Measurements from ENCODE around the gene RPS14.

RPS14 gene

DNA sequence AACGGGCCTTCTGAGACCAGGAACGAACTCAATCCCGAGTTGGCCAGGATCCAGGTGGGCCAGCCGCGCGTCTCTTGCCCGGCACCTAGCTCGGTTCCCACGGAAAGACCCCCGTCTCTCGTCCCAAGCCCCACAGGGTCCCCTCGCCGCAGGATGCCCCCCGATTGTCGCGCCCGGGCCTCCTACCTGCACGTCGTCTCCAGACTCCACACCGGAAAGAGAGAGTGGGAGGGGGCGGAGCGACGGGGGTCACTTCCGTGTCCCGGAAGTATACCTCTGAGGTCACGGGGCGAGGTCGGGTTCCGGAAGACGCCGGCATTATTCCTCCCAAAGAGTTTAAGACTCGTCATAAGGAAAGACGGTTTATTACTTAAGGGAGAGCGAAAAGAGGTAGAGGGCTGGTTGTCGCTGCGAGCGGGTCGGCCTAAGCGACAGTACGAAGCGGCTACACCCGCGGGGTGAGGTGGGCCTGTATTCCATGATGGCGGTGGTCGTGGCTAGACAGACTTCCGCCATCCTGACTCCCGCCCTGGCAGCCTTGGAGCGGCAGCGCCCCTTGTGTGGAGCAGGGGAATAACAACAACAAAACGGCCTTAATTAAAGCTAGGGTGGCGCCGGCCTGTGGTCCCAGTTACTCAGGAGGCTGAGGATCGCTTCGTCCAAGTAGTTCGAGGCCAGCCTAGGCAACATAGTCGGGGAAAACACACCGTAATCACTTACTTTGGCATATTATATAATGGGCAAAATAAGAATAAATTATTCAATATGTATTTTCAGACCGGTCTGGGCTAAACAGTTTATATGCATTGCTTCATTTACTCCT, at the start of gene RPS14:
Gene RPS14 (minus strand): TSS at position 223 of the 823 bp plus-strand sequence. CDS start 2,006 bp downstream, outside the sequence.
- Histone ChIP-seq H3K27ac (ENCODE audit: low read depth, low read length) (peak within 1 kb of the TSS; percentile 99), H3K4me3 (ENCODE audit: low read length) (peak within 1 kb of the TSS; percentile 94), H3K4me1 (ENCODE audit: control insufficient read depth, insufficient read depth, low read length) (peaks cover 14% of the 10 kb centered on the region), H3K36me3 (ENCODE audit: control insufficient read depth, insufficient read depth, low read length) (peaks cover 23% of the 10 kb centered on the region), H3K27me3 (ENCODE audit: control insufficient read depth, insufficient read depth, low read length) (no peaks in the 10 kb centered on the region), H3K9ac (ENCODE audit: low read length) (peak within 1 kb of the TSS; percentile 89)

DNA sequence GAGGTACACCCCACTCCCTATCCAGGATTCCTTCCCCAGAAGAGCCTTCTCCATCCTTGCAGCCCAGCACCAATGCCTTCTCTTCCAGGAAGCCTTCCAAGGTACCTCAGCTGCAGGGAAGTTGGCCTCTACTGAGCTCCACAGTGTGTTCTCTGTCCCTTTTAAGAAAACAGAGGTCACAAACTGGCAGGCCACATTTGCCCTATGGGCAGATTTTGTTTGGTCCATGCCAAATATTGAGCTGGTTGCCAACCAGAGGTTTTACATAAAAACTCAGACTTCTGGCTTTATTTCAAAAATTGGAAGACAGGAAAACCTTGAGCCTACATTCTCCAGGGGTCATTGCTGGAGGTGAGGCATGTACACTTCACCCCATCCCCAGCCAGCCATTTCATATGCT, 49.4 kb upstream of the RPS14 start:
- peaks cover 32% of the 10 kb centered on the region for H3K4me1 ChIP-seq (ENCODE audit: control insufficient read depth, insufficient read depth, low read length)
- H3K9ac ChIP-seq (ENCODE audit: low read length), result no peak overlapping the region
- H3K4me3 ChIP-seq (ENCODE audit: low read length), result no peak overlapping the region
- no peaks in the 10 kb centered on the region for H3K27me3 ChIP-seq (ENCODE audit: control insufficient read depth, insufficient read depth, low read length)
- peaks cover 3% of the 10 kb centered on the region for H3K36me3 ChIP-seq (ENCODE audit: control insufficient read depth, insufficient read depth, low read length)
- H3K27ac ChIP-seq (ENCODE audit: low read depth, low read length), result no peak overlapping the region

DNA sequence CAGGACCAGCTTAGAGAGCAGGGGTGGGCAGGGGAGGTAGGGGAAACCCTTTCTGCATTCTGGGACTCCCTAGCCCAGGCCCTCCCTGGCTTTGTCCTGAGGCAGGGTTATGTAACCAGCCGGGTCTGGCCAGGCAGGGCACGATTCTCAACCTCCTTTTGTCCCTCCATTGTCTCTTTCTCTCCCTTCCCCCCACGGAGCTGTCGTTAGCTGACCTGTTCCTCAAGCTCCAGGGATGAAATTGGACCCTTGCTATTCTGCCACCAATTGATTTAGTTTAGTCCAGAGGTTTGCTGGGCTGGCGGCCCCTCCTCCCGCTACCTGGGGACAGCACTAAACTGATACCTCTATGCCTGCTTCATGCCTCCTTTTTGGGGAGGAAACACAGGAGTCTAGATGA, 49.0 kb upstream of the RPS14 start:
- peaks cover 29% of the 10 kb centered on the region for H3K4me1 ChIP-seq (ENCODE audit: control insufficient read depth, insufficient read depth, low read length)
- no peak overlapping the region for H3K27ac ChIP-seq (ENCODE audit: low read depth, low read length)
- no peak overlapping the region for H3K9ac ChIP-seq (ENCODE audit: low read length)
- no peaks in the 10 kb centered on the region for H3K27me3 ChIP-seq (ENCODE audit: control insufficient read depth, insufficient read depth, low read length)
- H3K36me3 ChIP-seq (ENCODE audit: control insufficient read depth, insufficient read depth, low read length), result peaks cover 3% of the 10 kb centered on the region
- H3K4me3 ChIP-seq (ENCODE audit: low read length), result no peak overlapping the region

DNA sequence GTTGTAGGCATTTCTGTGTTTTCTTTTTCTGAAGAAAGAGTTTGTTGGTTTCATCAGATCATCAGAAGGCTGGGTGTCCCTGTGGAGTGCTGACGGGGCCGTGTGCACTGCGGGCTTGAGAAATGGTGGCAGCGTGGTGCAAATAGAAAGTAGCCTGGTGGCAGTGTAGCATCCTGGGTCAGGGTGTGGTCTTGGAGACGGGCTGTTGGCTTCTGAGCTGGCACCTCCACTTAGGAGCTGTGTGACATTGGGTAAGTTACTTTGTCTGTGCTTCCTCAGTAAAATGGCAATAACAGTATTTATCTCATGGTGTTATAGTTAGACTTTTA, 48.4 kb upstream of the RPS14 start:
- Histone ChIP-seq H3K4me3 (ENCODE audit: low read length) (no peak overlapping the region), H3K27ac (ENCODE audit: low read depth, low read length) (no peak overlapping the region), H3K4me1 (ENCODE audit: control insufficient read depth, insufficient read depth, low read length) (peaks cover 29% of the 10 kb centered on the region)

DNA sequence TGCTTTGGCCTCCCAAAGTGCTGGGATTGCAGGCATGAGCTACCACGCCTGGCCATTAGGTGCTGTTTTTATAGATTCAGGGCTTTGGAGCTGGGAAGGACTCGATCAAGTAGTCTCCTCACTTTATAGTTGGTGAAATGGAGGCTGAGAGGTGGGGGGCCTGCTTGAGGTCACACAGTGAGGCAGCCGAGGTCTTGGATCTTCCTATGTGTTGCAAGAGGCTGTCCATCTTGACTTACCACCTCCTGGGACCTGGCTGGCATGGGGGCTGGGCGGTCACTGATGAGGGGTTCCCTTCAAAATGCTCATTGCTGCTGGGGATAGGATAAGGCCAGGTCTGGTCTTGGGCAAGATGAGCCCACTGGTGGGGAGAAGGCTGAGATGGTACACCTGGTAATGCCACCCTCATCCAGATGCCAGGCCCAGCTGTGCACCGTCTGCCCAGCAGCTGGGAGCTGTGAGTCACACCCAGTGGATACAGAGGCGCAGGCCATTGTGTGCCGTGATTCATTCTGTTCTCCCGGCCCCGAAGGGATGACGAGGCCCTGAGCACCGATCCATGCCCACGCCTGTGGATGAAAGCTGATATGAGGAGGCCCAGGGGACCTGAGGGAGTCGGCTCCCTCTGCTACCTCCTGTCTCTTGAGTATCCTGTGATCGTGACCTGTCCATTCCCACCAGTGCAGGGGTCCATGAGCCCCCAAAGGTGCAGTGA, 47.9 kb upstream of the RPS14 start:
- peaks cover 34% of the 10 kb centered on the region for H3K4me1 ChIP-seq (ENCODE audit: control insufficient read depth, insufficient read depth, low read length)
- H3K36me3 ChIP-seq (ENCODE audit: control insufficient read depth, insufficient read depth, low read length), result peaks cover 3% of the 10 kb centered on the region
- no peak overlapping the region for H3K4me3 ChIP-seq (ENCODE audit: low read length)
- no peaks in the 10 kb centered on the region for H3K27me3 ChIP-seq (ENCODE audit: control insufficient read depth, insufficient read depth, low read length)
- no peak overlapping the region for H3K27ac ChIP-seq (ENCODE audit: low read depth, low read length)
- no peak overlapping the region for H3K9ac ChIP-seq (ENCODE audit: low read length)

More for the DNA sequence above, 48.4 kb upstream of the RPS14 start:
- no peak overlapping the region for H3K9ac ChIP-seq (ENCODE audit: low read length)
- H3K27me3 ChIP-seq (ENCODE audit: control insufficient read depth, insufficient read depth, low read length), result no peaks in the 10 kb centered on the region
- peaks cover 3% of the 10 kb centered on the region for H3K36me3 ChIP-seq (ENCODE audit: control insufficient read depth, insufficient read depth, low read length)

DNA sequence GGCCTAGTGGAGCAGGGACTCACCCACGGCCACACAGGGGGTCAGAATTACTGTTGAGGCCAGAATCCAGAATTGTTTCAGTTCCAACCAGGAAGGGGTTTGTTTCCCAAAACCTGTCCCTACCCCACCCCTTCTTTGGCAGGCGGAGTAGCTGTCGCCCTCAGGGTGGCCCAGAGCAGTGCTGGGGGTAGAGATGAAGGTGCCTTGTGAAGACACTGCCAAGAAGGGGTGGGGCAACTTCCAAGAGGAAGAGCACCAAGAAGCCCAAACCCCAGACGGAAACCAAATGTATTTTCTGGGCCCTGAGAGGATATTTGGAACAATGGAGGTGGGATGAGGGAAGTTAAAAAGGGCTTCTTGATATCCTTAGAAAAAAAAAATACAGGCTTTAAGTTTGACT, 47.0 kb upstream of the RPS14 start:
- H3K27me3 ChIP-seq (ENCODE audit: control insufficient read depth, insufficient read depth, low read length), result no peaks in the 10 kb centered on the region
- peak overlapping the region; percentile 39 for H3K27ac ChIP-seq (ENCODE audit: low read depth, low read length)
- H3K4me3 ChIP-seq (ENCODE audit: low read length), result no peak overlapping the region
- H3K36me3 ChIP-seq (ENCODE audit: control insufficient read depth, insufficient read depth, low read length), result peaks cover 3% of the 10 kb centered on the region
- H3K4me1 ChIP-seq (ENCODE audit: control insufficient read depth, insufficient read depth, low read length), result peaks cover 40% of the 10 kb centered on the region
- H3K9ac ChIP-seq (ENCODE audit: low read length), result no peak overlapping the region

DNA sequence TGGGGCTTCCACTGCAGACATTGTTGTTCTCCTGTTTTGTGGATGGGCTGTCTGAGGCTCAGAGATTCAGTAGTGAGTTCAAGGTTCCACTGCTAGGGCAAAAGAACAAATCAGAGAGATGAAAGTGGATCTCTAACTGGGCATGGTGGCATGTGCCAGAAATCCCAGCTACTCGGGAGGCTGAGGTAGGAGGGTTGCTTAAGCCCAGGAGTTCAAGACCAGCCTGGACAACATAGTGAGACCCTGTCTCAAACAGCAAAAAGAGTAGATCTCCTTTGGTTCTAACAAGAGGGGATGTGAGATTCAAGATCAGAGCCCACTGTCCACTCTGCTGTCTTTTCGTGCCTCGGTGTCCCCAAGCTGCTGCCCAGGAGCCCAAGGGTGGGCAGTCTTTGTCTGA, 46.6 kb upstream of the RPS14 start:
- Histone ChIP-seq H3K9ac (ENCODE audit: low read length) (no peak overlapping the region), H3K4me3 (ENCODE audit: low read length) (no peak overlapping the region), H3K4me1 (ENCODE audit: control insufficient read depth, insufficient read depth, low read length) (peaks cover 44% of the 10 kb centered on the region), H3K27me3 (ENCODE audit: control insufficient read depth, insufficient read depth, low read length) (no peaks in the 10 kb centered on the region), H3K27ac (ENCODE audit: low read depth, low read length) (no peak overlapping the region), H3K36me3 (ENCODE audit: control insufficient read depth, insufficient read depth, low read length) (peaks cover under 1% of the 10 kb centered on the region)

DNA sequence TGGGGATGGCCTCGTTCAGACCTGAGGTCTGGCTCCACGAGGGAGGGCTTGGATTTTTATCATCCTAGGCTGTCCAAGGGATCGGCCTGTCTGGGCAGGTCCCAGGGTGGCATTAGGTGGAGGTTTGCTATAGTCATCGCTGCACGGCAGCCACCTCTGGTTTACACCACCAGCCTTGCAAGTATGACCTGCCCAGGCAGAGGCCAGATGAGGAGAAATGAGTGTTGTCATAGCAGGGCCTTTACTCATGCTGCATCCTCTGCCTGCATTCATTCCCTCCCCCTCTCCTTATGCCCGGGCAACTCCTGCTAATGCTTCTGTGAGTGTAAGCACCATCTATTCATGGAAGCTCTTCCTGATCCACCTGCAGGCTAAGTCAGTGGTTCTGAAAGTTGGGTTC, 43.1 kb upstream of the RPS14 start:
- Histone ChIP-seq H3K9ac (ENCODE audit: low read length) (no peak overlapping the region), H3K27me3 (ENCODE audit: control insufficient read depth, insufficient read depth, low read length) (no peaks in the 10 kb centered on the region), H3K4me3 (ENCODE audit: low read length) (no peak overlapping the region), H3K27ac (ENCODE audit: low read depth, low read length) (no peak overlapping the region), H3K4me1 (ENCODE audit: control insufficient read depth, insufficient read depth, low read length) (peaks cover 53% of the 10 kb centered on the region), H3K36me3 (ENCODE audit: control insufficient read depth, insufficient read depth, low read length) (no peaks in the 10 kb centered on the region)

DNA sequence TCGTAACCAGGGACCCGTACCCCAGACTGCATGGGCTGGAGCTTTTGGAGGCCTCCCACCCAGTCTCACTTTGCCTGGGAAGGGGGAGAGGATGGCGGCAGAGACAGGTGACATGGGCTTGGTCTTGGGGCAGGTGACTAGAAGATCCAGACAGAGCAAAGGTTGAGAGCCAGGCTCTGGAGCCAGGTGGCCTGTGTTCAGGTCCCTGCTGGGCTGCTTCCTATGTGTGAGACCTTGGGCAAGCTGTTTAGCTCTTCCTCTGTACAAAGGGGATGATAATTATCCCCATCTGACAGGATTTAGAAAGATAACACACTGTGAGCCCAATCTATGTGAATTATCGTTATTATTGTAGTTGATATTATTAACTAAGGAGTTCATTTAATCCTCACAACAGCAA, 42.3 kb upstream of the RPS14 start:
- no peaks in the 10 kb centered on the region for H3K36me3 ChIP-seq (ENCODE audit: control insufficient read depth, insufficient read depth, low read length)
- H3K27me3 ChIP-seq (ENCODE audit: control insufficient read depth, insufficient read depth, low read length), result no peaks in the 10 kb centered on the region
- no peak overlapping the region for H3K9ac ChIP-seq (ENCODE audit: low read length)
- H3K4me1 ChIP-seq (ENCODE audit: control insufficient read depth, insufficient read depth, low read length), result peaks cover 55% of the 10 kb centered on the region
- no peak overlapping the region for H3K4me3 ChIP-seq (ENCODE audit: low read length)
- H3K27ac ChIP-seq (ENCODE audit: low read depth, low read length), result no peak overlapping the region

DNA sequence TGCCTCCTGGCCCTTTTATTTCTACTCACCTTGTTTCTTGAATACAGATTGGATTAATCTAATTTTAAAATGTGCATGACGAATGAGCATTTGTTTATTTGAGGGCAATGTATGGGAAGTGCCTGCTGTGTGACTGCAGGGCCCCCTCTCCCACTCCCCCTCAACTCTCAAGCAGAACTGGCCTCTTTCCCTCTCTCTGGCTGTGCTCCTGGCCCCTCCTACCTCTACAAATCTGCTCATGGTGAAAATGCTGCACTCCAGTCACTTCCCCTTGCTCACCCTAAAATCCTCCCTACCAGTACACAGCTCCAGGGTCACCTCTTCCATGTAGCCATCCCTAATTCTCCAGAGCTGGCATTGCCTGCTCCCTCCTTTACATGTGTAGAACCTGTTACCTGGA, 41.2 kb upstream of the RPS14 start:
- Histone ChIP-seq H3K36me3 (ENCODE audit: control insufficient read depth, insufficient read depth, low read length) (no peaks in the 10 kb centered on the region), H3K9ac (ENCODE audit: low read length) (peak overlapping the region; percentile 17), H3K4me3 (ENCODE audit: low read length) (no peak overlapping the region), H3K27me3 (ENCODE audit: control insufficient read depth, insufficient read depth, low read length) (no peaks in the 10 kb centered on the region), H3K27ac (ENCODE audit: low read depth, low read length) (no peak overlapping the region), H3K4me1 (ENCODE audit: control insufficient read depth, insufficient read depth, low read length) (peaks cover 53% of the 10 kb centered on the region)

DNA sequence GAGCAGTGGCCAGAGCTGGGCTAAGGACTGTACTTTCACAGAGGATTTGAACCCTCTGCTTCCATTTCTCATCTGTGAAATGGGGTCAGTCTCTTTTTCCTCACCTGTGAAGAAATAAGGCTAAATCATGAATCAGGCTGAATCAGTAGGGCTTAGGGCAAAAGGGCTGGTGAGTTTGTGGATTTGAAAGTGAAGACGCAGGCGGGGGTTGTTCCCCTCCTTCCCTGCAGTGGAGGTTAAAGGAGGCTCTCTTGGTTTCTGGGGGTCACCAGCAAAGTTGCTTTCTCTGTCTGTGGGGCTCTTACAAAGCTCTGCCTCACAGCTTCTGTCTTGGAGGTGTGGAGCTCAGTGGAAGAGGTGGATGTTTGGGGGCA, 40.7 kb upstream of the RPS14 start:
- H3K27me3 ChIP-seq (ENCODE audit: control insufficient read depth, insufficient read depth, low read length), result no peaks in the 10 kb centered on the region
- no peak overlapping the region for H3K27ac ChIP-seq (ENCODE audit: low read depth, low read length)
- H3K4me1 ChIP-seq (ENCODE audit: control insufficient read depth, insufficient read depth, low read length), result peaks cover 53% of the 10 kb centered on the region
- no peak overlapping the region for H3K4me3 ChIP-seq (ENCODE audit: low read length)
- no peak overlapping the region for H3K9ac ChIP-seq (ENCODE audit: low read length)
- H3K36me3 ChIP-seq (ENCODE audit: control insufficient read depth, insufficient read depth, low read length), result no peaks in the 10 kb centered on the region

DNA sequence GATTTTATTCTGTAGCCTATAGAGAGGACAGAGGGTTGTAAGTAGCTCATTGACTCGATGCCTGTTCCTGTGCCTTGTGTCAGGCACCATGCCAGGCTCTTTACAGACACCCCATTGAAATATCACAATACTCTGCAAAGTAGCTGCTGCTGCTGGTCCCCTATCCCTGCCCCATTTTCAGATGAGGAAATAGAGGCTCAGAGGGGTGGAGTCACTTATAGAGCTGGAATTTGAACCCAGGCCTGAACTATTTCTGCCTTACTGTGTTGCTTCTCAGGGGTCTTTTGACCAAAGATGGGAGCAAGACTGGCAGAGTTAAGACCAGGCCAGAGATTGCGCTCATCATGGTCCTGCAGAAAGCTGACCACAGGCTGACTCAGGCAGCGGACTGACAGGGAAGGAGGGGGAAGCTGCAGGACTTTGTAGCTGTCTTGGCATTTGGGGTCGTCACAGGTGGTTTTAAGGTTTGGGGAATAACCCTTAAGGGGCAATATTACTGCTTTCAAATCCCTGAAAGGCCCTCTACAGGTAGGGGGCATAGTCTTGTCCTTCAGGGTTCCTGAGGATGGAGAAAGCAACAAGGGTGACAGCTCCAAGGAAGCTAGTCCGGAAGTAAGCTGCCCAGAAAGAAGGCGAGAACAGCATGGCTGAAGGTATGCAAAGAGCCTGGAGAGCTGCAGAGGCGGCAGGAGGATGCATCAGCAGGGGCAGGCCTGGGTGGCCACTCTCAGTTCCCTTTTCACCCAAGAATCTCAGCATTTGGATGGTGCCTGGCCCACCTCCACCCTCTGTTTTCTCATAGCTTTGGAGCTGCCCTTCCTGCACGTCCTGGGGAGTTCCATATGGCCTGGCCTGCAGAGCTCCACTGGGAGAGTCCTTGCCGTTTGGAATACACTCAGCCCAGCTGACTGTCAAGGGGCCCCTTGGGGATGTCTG, 40.1 kb upstream of the RPS14 start:
- Histone ChIP-seq H3K9ac (ENCODE audit: low read length) (no peak overlapping the region), H3K27me3 (ENCODE audit: control insufficient read depth, insufficient read depth, low read length) (no peaks in the 10 kb centered on the region), H3K4me1 (ENCODE audit: control insufficient read depth, insufficient read depth, low read length) (peaks cover 53% of the 10 kb centered on the region), H3K36me3 (ENCODE audit: control insufficient read depth, insufficient read depth, low read length) (no peaks in the 10 kb centered on the region), H3K4me3 (ENCODE audit: low read length) (no peak overlapping the region), H3K27ac (ENCODE audit: low read depth, low read length) (peak overlapping the region; percentile 92)

Data from rectal smooth muscle tissue (tissue), 1 donor.